HG03432 (cell line): Measurements from ENCODE around the gene WIPF1.
"Not testable (repeated sequence)": the region's sequence is repeated elsewhere in the genome, so short reads cannot be mapped to it uniquely, and the experiment has no call there.

Experiments used
- ATAC-seq: cut with Tn5 transposase; IDR thresholded peaks from one replicate; pipeline ENCODE4 v1.9.1; 2021; ENCODE audit warnings: mild to moderate bottlenecking, moderate library complexity; ENCODE audit not compliant: unreplicated experiment

WIPF1 gene

GRCh38 chr2:174573621-174574081 lies 24.0 kb downstream of the WIPF1 start:
- no peak for ATAC-seq

- ATAC-seq: no peak
These were observed 25.0 kb downstream of the WIPF1 start for GRCh38 chr2:174572556-174572955.

GRCh38 chr2:174571669-174572323 lies 25.8 kb downstream of the WIPF1 start:
- no peak for ATAC-seq

GRCh38 chr2:174570318-174570958 lies 27.2 kb downstream of the WIPF1 start:
- ATAC-seq: no peak

GRCh38 chr2:174569678-174570077 lies 27.9 kb downstream of the WIPF1 start:
- ATAC-seq: no peak

GRCh38 chr2:174568425-174568824 lies 29.2 kb downstream of the WIPF1 start:
- ATAC-seq: no peak

- ATAC-seq: no peak
These were observed 30.7 kb downstream of the WIPF1 start for GRCh38 chr2:174566871-174567270.

- no peak for ATAC-seq
These were observed 33.9 kb downstream of the WIPF1 start for GRCh38 chr2:174563530-174564282.

GRCh38 chr2:174561972-174562370 lies 35.6 kb downstream of the WIPF1 start:
- no peak for ATAC-seq

GRCh38 chr2:174561283-174561971 lies 36.2 kb downstream of the WIPF1 start:
- no peak for ATAC-seq

- ATAC-seq: no peak
These were observed 36.9 kb downstream of the WIPF1 start for GRCh38 chr2:174560737-174561136.

- no peak for ATAC-seq
These were observed 41.6 kb downstream of the WIPF1 start for GRCh38 chr2:174555998-174556397.

- no peak for ATAC-seq
These were observed 43.0 kb downstream of the WIPF1 start for GRCh38 chr2:174554529-174555150.

- ATAC-seq: peak; percentile 70
These were observed 43.7 kb downstream of the WIPF1 start for GRCh38 chr2:174553811-174554493.

GRCh38 chr2:174552880-174553279 lies 44.7 kb downstream of the WIPF1 start:
- ATAC-seq: no peak

- ATAC-seq: no peak
These were observed 45.9 kb downstream of the WIPF1 start for GRCh38 chr2:174551697-174552096.

GRCh38 chr2:174548646-174549045 lies 49.0 kb downstream of the WIPF1 start:
- not testable (repeated sequence) for ATAC-seq

- not testable (repeated sequence) for ATAC-seq
These were observed 49.6 kb downstream of the WIPF1 start for GRCh38 chr2:174548021-174548420.

GRCh38 chr2:174546519-174547506 lies 50.8 kb downstream of the WIPF1 start:
- ATAC-seq: peak; percentile 63
